Ovary (tissue), 9 donors: ENCODE results near the gene FAHD2A. TPM values are rescaled to one million over a fixed set of nuclear protein-coding genes. Genes with fewer than 3 reads are reported as not detected.

Experiments
- DNase-seq, 5 donors: peaks; one replicate each; pipeline ENCODE4 v3.0.0-alpha.2; 2019 to 2020
- H3K27ac ChIP-seq, 2 donors: fragments of 200-600 bp; one replicate each; pipeline versions ENCODE4 v1.5.1 to v1.8.0; 2019 to 2022
- H3K27me3 ChIP-seq: fragments of 200-600 bp; one replicate; pipeline ENCODE4 v1.8.0; 2022
- H3K36me3 ChIP-seq: fragments of 200-600 bp; sonication (generic); one replicate; pipeline ENCODE4 v1.5.1; 2019
- H3K4me1 ChIP-seq: one replicate; pipeline ENCODE4 v1.8.1; 2013; ENCODE audit warnings: mild to moderate bottlenecking, moderate library complexity; ENCODE audit not compliant: insufficient read depth
- H3K4me3 ChIP-seq: fragments of 200-600 bp; sonication (generic); one replicate; pipeline ENCODE4 v1.5.1; 2017
- H3K9me3 ChIP-seq, 2 donors: fragments of 200-600 bp in 1 of 2; sonication (generic) in 1 of 2; one replicate each; pipeline versions ENCODE4 v1.5.1 to v1.8.1; 2013 to 2019; ENCODE audit warnings: mild to moderate bottlenecking in 1 of 2, moderate library complexity in 1 of 2
- CTCF ChIP-seq, 3 donors: fragments of 450-650 bp in 2 of 3; fragments of 200-600 bp in 1 of 3; IDR thresholded peaks; one replicate each; pipeline versions ENCODE4 v1.5.1 to v1.8.0; 2016 to 2022; ENCODE audit warnings: antibody characterized with exemption in 3 of 3, mild to moderate bottlenecking in 1 of 3
- EP300 ChIP-seq: sonication (generic); formaldehyde crosslinking; IDR thresholded peaks from one replicate; pipeline ENCODE4 v1.6.1; 2017; ENCODE audit warnings: antibody characterized with exemption
- POLR2A ChIP-seq: fragments of 450-650 bp; IDR thresholded peaks from one replicate; pipeline ENCODE4 v1.6.1; 2017; ENCODE audit warnings: antibody characterized with exemption, mild to moderate bottlenecking, moderate library complexity
- WGBS, 3 donors: extraction: QIAGEN DNeasy Blood & Tissue Kit in 1 of 3; methylation state at CpG; one replicate each; pipeline versions ENCODE4 v1.1.5 to v1.1.7; 2013 to 2017; 5-methylcytosine and 5-hydroxymethylcytosine counted together
- intact Hi-C, 4 donors: fragments of 100-400 bp; cut with DNase I; formaldehyde crosslinking; loops; one replicate each; pipeline versions ENCODE4 v1.11.0 to v1.15.1; 2022 to 2023
- polyA plus RNA-seq, 2 donors: library from polyadenylated mRNA; stranded (reverse); fragments of 200-250 nt in 1 of 2; fragments of 350-450 nt in 1 of 2; fragmentation: Illumina TruSeq in 1 of 2; extraction: RNeasy Lipid Tissue Mini Kit (QIAGEN cat#74804) in 1 of 2; gene quantifications; one replicate each; pipeline ENCODE4 v1.2.3, GENCODE V29; 2013 to 2014
- total RNA-seq, 7 donors: library from RNA; depleted of rRNA in 2 of 7; stranded (reverse); fragments of >200 nt in 2 of 7; fragmentation: NEBNext Ultra II Directional in 3 of 7; extraction: Animal tissue kit (Norgen Biotek cat#: 25700) in 3 of 7; gene quantifications; one replicate each; pipeline versions ENCODE4 v1.1.0 to v1.2.4, GENCODE V29; 2016 to 2023
- donor health status: DM: no; HTN: no; CAD: no; lungs with moderate emphysema.
- donor health status: DM: no; HTN: no; CAD: no.
- donor health status: Bipolar disorder and iron deficiency.
- donor health status: DM: yes; HTN: yes; CAD: no.
- donor health status: DM: no; HTN: no; CAD: no.
- donor health status: DM: yes; HTN: yes; CAD: no.

FAHD2A gene
- total and polyA plus RNA-seq, 9 donors: 15.3 to 33.6 (median 29.2) TPM

DNA sequence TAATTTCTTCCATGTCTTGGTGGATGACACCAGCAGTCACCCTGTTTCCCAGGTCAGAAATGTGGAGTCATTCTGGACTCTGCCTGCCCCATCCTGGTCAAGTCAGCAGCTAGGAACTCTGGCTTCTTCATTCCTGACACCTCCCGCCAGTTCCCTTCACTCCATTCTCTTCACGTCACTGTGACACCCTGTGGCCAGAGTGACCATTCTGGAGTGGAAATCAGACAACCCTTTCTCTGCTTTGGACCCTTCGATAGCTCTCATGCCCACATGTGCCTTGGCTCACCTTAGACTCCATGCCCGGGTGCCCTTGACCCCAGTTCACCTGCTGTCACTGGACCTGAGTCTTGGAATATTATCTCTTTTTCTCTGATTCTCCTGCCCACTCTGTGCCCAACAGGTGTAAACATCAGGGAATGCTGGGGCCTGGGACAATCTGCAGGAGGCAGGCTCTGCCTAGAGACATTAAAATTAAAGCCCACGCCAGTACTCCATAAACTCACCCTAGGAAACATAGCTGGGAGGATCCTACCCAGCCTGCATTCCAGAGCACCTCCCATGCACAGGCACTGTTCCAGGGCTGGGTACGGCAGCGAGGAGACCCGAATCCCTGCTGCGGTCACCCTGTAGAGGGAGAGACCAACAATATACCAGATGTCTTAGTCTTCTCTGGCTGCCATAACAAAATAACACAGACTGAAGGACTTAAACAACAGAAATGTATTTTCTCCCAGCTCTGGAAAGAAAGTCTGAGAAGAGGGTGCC lies 41.1 kb upstream of the FAHD2A start:
- H3K9me3 ChIP-seq: no peaks in the 10 kb centered on the region
- intact Hi-C loops: no loop called here
- TF ChIP-seq EP300 (no peak), POLR2A (no peak), CTCF (IDR thresholded peaks at IDR 0.05) (no peak)
- H3K27ac ChIP-seq: no peak overlapping the region
- peaks cover 2% of the 10 kb centered on the region for H3K4me1 ChIP-seq
- no peak overlapping the region for H3K4me3 ChIP-seq
- 80 to 84% (median 80%) methylated on average over 9 of the region's 9 CpGs for WGBS, 3 donors
- H3K36me3 ChIP-seq: no peaks in the 10 kb centered on the region
- peak in 1 of 5 donors; percentile 1 for DNase-seq
- H3K27me3 ChIP-seq: no peaks in the 10 kb centered on the region

DNA sequence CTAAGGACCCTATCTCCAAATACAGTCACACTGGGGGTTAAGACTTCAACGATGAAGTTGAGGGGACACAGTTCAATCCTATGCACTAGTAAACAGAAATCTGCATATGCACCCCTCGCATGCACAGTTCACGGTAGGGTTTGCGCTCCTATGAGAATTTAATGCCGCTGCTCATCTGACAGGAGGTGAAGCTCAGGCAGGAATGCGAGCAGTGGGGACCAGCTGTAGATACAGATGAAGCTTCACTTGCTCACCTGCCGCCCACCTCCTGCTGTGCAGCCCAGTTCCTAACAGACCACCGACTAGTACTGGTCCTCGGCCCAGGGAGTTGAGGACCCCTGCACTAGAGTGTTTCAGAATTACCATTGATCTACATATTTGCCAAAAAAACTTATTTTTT lies 40.0 kb upstream of the FAHD2A start:
- Histone ChIP-seq H3K9me3 (no peaks in the 10 kb centered on the region), H3K27ac (no peak overlapping the region), H3K4me1 (peaks cover 2% of the 10 kb centered on the region), H3K4me3 (no peak overlapping the region), H3K27me3 (no peaks in the 10 kb centered on the region), H3K36me3 (no peaks in the 10 kb centered on the region)
- 90 to 94% (median 93%) methylated on average over 9 of the region's 9 CpGs for WGBS, 3 donors
- intact Hi-C loops: no loop called here
- no peak for TF ChIP-seq EP300
- no peak for TF ChIP-seq POLR2A
- TF ChIP-seq CTCF (IDR thresholded peaks at IDR 0.05): no peak
- peak in 2 of 5 donors; percentile 3 to 15 for DNase-seq

GRCh38 chr2:95366514-95366913 lies 36.0 kb upstream of the FAHD2A start:
- WGBS, 3 donors: 88 to 92% (median 91%) methylated on average over 6 of the region's 6 CpGs

GRCh38 chr2:95372216-95372829 lies 30.2 kb upstream of the FAHD2A start:
- Histone ChIP-seq H3K9me3 (no peaks in the 10 kb centered on the region), H3K4me3 (no peak overlapping the region), H3K27me3 (no peaks in the 10 kb centered on the region), H3K36me3 (no peaks in the 10 kb centered on the region), H3K27ac (no peak overlapping the region), H3K4me1 (no peaks in the 10 kb centered on the region)
- DNase-seq: peak in 3 of 5 donors; percentile 1 to 8 (median 3)
- no peak for TF ChIP-seq EP300
- TF ChIP-seq CTCF (IDR thresholded peaks at IDR 0.05): no peak
- no peak for TF ChIP-seq POLR2A
- 94 to 97% (median 97%) methylated on average over 8 of the region's 8 CpGs for WGBS, 3 donors
- intact Hi-C loops: no loop called here

More at GRCh38 chr2:95366514-95366913, 36.0 kb upstream of the FAHD2A start:
- Histone ChIP-seq H3K9me3 (no peaks in the 10 kb centered on the region), H3K27me3 (no peaks in the 10 kb centered on the region), H3K4me1 (no peaks in the 10 kb centered on the region), H3K4me3 (no peak overlapping the region), H3K36me3 (no peaks in the 10 kb centered on the region), H3K27ac (no peak overlapping the region)
- no peak for DNase-seq
- TF ChIP-seq CTCF (IDR thresholded peaks at IDR 0.05) (no peak), POLR2A (no peak), EP300 (no peak)
- intact Hi-C loops: no loop called here
